ENCODE measurements around the gene CPNE5.

CPNE5 gene

GRCh38 chr6:36834576-36835341, 4.5 kb downstream of the CPNE5 start:
- no peak for TF ChIP-seq USF1 (IDR thresholded peaks at IDR 0.05)
- TF ChIP-seq CREB1 (IDR thresholded peaks at IDR 0.05; ENCODE audit: low read depth) = no peak
- no peak for TF ChIP-seq NFIC (IDR thresholded peaks at IDR 0.05)
- TF ChIP-seq TEAD4 (IDR thresholded peaks at IDR 0.05) = no peak
- TF ChIP-seq EGR1 (IDR thresholded peaks at IDR 0.05) = no peak
- TF ChIP-seq RAD21 (IDR thresholded peaks at IDR 0.05; ENCODE audit: low read depth) = no peak
- TF ChIP-seq YY1 (IDR thresholded peaks at IDR 0.05; ENCODE audit: low read depth) = no peak
- no peak for TF ChIP-seq REST (IDR thresholded peaks at IDR 0.05; ENCODE audit: low read depth)
- TF ChIP-seq EP300 (IDR thresholded peaks at IDR 0.05; ENCODE audit: borderline replicate concordance) = no peak
- TF ChIP-seq MAX (IDR thresholded peaks at IDR 0.05) = no peak
- TF ChIP-seq ZBTB7A (IDR thresholded peaks at IDR 0.05; ENCODE audit: low read depth) = no peak
- no peak for TF ChIP-seq TAF1 (IDR thresholded peaks at IDR 0.05; ENCODE audit: low read depth)
- TF ChIP-seq CEBPB (IDR thresholded peaks at IDR 0.05) = no peak
- no peak for TF ChIP-seq FOXM1 (IDR thresholded peaks at IDR 0.05; ENCODE audit: borderline replicate concordance, low read depth)
- TF ChIP-seq TCF12 (IDR thresholded peaks at IDR 0.05; ENCODE audit: low read depth) = no peak

GRCh38 chr6:36833182-36833789, 6.0 kb downstream of the CPNE5 start:
- TF ChIP-seq MAX (IDR thresholded peaks at IDR 0.05) (no peak), RAD21 (IDR thresholded peaks at IDR 0.05; ENCODE audit: low read depth) (no peak)

GRCh38 chr6:36832313-36832712, 6.9 kb downstream of the CPNE5 start:
- TF ChIP-seq ZBTB7A (IDR thresholded peaks at IDR 0.05; ENCODE audit: low read depth) = no peak
- no peak for TF ChIP-seq FOXM1 (IDR thresholded peaks at IDR 0.05; ENCODE audit: borderline replicate concordance, low read depth)
- TF ChIP-seq REST (IDR thresholded peaks at IDR 0.05; ENCODE audit: low read depth) = no peak
- TF ChIP-seq MAX (IDR thresholded peaks at IDR 0.05) = no peak

- TF ChIP-seq EGR1 (IDR thresholded peaks at IDR 0.05) = no peak
- no peak for TF ChIP-seq RAD21 (IDR thresholded peaks at IDR 0.05; ENCODE audit: low read depth)
- TF ChIP-seq TCF12 (IDR thresholded peaks at IDR 0.05; ENCODE audit: low read depth) = no peak
- TF ChIP-seq MAX (IDR thresholded peaks at IDR 0.05) = no peak
- no peak for TF ChIP-seq REST (IDR thresholded peaks at IDR 0.05; ENCODE audit: low read depth)
- TF ChIP-seq USF1 (IDR thresholded peaks at IDR 0.05) = no peak
These were observed 8.7 kb downstream of the CPNE5 start for GRCh38 chr6:36830577-36830976.
